Osteocyte (in vitro differentiated cells): ENCODE data around the gene EPHB2. TPM values are rescaled to one million over a fixed set of nuclear protein-coding genes. Genes with fewer than 3 reads are reported as not detected.

Experiments
- DNase-seq: peaks from one replicate; pipeline ENCODE4 v3.0.0; 2021; ENCODE audit warnings: mixed read lengths; ENCODE audit not compliant: unreplicated experiment; ENCODE audit errors: extremely low spot score
- H3K27ac Mint-ChIP-seq: one replicate; pipeline ENCODE4 v1.8.0; 2021; ENCODE audit warnings: mild to moderate bottlenecking, mixed read lengths; ENCODE audit not compliant: unreplicated experiment
- H3K27me3 Mint-ChIP-seq: one replicate; pipeline ENCODE4 v1.8.0; 2021; ENCODE audit warnings: mixed read lengths; ENCODE audit not compliant: unreplicated experiment
- H3K36me3 Mint-ChIP-seq: one replicate; pipeline ENCODE4 v1.8.0; 2021; ENCODE audit warnings: mixed read lengths; ENCODE audit not compliant: unreplicated experiment
- H3K4me1 Mint-ChIP-seq: one replicate; pipeline ENCODE4 v1.8.0; 2021; ENCODE audit warnings: mixed read lengths; ENCODE audit not compliant: unreplicated experiment
- H3K4me3 Mint-ChIP-seq: one replicate; pipeline ENCODE4 v1.8.0; 2021; ENCODE audit warnings: mild to moderate bottlenecking, moderate library complexity, mixed read lengths; ENCODE audit not compliant: unreplicated experiment
- H3K9me3 Mint-ChIP-seq: one replicate; pipeline ENCODE4 v1.8.0; 2021; ENCODE audit warnings: mixed read lengths; ENCODE audit not compliant: unreplicated experiment
- CTCF ChIP-seq: fragments of 200-600 bp; sonication (generic); IDR thresholded peaks from 2 replicates; pipeline ENCODE4 v1.5.0; 2021; ENCODE audit warnings: antibody characterized with exemption, mild to moderate bottlenecking, moderate library complexity
- total RNA-seq: library from RNA; stranded (reverse); gene quantifications from 2 replicates; pipeline ENCODE4 v1.2.1, GENCODE V29; 2021

EPHB2 gene
- total RNA-seq, 1 donor from 2014 or later: 32.5 TPM

- no peaks in the 10 kb centered on the region for H3K9me3 Mint-ChIP-seq
- no peak for DNase-seq
- no peak overlapping the region for H3K4me3 Mint-ChIP-seq
- no peak overlapping the region for H3K27ac Mint-ChIP-seq
- no peaks in the 10 kb centered on the region for H3K27me3 Mint-ChIP-seq
- no peak for TF ChIP-seq CTCF
- peaks cover 32% of the 10 kb centered on the region for H3K4me1 Mint-ChIP-seq
- H3K36me3 Mint-ChIP-seq: no peaks in the 10 kb centered on the region
These were observed 64.2 kb downstream of the EPHB2 start for GRCh38 chr1:22774833-22775182.

- H3K4me1 Mint-ChIP-seq: peaks cover 32% of the 10 kb centered on the region
- no peaks in the 10 kb centered on the region for H3K27me3 Mint-ChIP-seq
- DNase-seq: no peak
- H3K9me3 Mint-ChIP-seq: no peaks in the 10 kb centered on the region
- no peaks in the 10 kb centered on the region for H3K36me3 Mint-ChIP-seq
- H3K27ac Mint-ChIP-seq: no peak overlapping the region
- TF ChIP-seq CTCF: no peak
- H3K4me3 Mint-ChIP-seq: no peak overlapping the region
These were observed 64.8 kb downstream of the EPHB2 start for GRCh38 chr1:22775478-22775877.

GRCh38 chr1:22776035-22776613 lies 65.5 kb downstream of the EPHB2 start:
- DNase-seq: no peak
- no peak for TF ChIP-seq CTCF
- Mint-ChIP-seq H3K27ac (no peak overlapping the region), H3K4me1 (peaks cover 32% of the 10 kb centered on the region), H3K4me3 (no peak overlapping the region), H3K36me3 (no peaks in the 10 kb centered on the region), H3K27me3 (no peaks in the 10 kb centered on the region), H3K9me3 (no peaks in the 10 kb centered on the region)

- Mint-ChIP-seq H3K27me3 (no peaks in the 10 kb centered on the region), H3K36me3 (no peaks in the 10 kb centered on the region), H3K4me1 (peaks cover 32% of the 10 kb centered on the region), H3K4me3 (no peak overlapping the region), H3K9me3 (no peaks in the 10 kb centered on the region), H3K27ac (no peak overlapping the region)
- no peak for TF ChIP-seq CTCF
- DNase-seq: no peak
These were observed 66.9 kb downstream of the EPHB2 start for GRCh38 chr1:22777388-22778057.

GRCh38 chr1:22778408-22778807 lies 67.8 kb downstream of the EPHB2 start:
- H3K4me1 Mint-ChIP-seq: peaks cover 32% of the 10 kb centered on the region
- no peak overlapping the region for H3K4me3 Mint-ChIP-seq
- DNase-seq: no peak
- H3K27me3 Mint-ChIP-seq: no peaks in the 10 kb centered on the region
- no peak for TF ChIP-seq CTCF
- H3K36me3 Mint-ChIP-seq: no peaks in the 10 kb centered on the region
- no peaks in the 10 kb centered on the region for H3K9me3 Mint-ChIP-seq
- H3K27ac Mint-ChIP-seq: no peak overlapping the region
